SKM-1 treated with dmso at 0.1 percent for 144 hours (cell line): ENCODE data around the gene RASL11A.
"Not testable (repeated sequence)": the region's sequence is repeated elsewhere in the genome, so short reads cannot be mapped to it uniquely, and the experiment has no call there.

Source experiments
- DNase-seq: peaks from one replicate; lab custom pipeline; 2025; ENCODE audit not compliant: unreplicated experiment; lab: John Stamatoyannopoulos, UW

Gene RASL11A

DNA sequence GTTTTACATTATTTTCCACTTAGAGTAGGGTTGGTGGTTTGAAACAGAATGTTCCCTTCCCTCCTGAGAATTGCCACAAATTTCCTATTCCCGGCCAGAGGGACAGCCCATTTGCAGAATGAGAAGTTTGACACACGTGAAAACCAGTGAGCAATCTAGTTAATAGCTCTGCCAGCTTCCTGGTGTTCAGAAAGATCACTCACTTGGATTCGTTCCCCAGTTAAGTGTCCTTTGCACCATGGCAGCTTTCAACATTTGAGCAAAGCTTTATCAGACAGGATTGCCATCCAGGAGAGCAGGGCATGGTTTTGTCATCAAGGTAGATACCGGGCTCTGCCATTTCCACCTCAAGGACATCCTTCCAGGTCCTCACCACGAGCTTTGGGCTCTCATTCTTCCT lies 28.2 kb downstream of the RASL11A start:
- no peak for DNase-seq

DNA sequence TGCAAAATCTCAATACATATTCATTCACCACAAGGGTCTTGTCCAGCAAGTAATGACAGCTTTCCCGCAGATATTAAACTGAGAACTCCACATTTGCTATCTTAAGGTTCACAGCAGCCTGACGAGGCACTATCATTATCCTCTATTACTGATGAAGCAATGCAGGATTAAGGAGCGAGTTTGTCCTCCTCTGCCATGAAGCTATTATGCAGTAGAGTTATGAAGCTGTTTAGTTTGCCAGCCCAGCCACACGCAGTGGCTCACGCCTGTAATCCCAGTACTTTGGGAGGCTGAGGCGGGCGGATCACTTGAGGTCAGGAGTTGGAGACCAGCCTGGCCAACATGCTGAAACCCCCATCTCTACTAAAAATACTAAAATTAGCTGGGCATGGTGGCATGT lies 29.8 kb downstream of the RASL11A start:
- not testable (repeated sequence) for DNase-seq

- DNase-seq: no peak
Measured at GRCh38 chr13:27300941-27301586, 30.4 kb downstream of the RASL11A start.

DNA sequence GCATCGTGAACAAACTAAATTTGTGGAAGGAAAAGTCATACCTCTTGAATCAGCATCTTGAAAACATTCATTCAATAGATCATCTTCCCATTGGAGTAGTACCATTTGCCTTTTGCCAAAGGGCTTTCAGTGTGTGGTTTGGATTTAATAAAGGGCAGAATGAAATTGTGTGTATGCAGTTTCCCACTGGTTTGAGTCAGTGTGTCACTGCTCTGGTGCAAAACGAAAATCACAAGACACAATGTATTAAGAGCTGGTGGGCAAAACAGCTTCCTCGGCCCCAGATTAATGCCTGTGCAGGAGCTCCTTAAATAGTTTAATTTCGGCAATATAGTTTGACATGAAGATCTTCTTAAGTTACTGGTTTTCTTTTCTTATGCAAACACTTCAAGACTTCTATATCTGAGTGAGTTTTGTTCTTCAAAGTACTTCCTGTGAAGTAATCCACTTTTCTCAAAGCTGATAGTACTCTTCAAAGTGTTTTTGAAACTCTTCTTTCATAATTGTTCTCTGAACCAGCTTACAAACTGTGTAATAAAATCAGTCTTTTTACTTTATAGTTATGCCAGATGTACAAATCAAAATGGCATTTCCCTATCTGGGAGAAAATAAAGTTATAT lies 32.1 kb downstream of the RASL11A start:
- DNase-seq: peak; percentile 46

- DNase-seq: no peak
Measured at GRCh38 chr13:27304099-27304498, 33.5 kb downstream of the RASL11A start.

GRCh38 chr13:27304611-27305010 lies 34.0 kb downstream of the RASL11A start:
- no peak for DNase-seq

DNA sequence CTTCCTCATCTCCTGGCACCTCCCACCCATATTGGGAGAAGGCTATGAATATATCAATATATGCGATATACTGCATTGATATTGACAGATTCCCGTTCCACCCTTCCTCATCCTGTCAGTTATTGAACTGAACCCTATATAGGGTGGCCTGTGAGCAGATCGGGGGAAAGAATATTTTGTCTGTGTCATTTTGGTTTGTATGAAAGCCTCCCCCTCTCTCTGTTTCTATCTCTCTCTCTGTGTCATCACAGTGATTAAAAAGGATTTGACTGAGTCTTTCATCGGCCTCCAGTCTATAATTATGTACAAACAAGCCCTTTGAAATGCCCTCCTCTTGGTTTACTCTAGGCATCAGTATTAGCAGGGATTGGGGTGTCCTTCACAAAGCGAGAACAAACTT lies 35.7 kb downstream of the RASL11A start:
- no peak for DNase-seq

- no peak for DNase-seq
Measured at GRCh38 chr13:27308941-27309340, 38.3 kb downstream of the RASL11A start.

- no peak for DNase-seq
Measured at GRCh38 chr13:27309401-27309958, 38.9 kb downstream of the RASL11A start.

- no peak for DNase-seq
Measured at GRCh38 chr13:27309967-27310598, 39.5 kb downstream of the RASL11A start.

- no peak for DNase-seq
Measured at GRCh38 chr13:27310946-27311345, 40.3 kb downstream of the RASL11A start.

GRCh38 chr13:27311518-27312210 lies 41.0 kb downstream of the RASL11A start:
- DNase-seq: no peak

- DNase-seq: no peak
Measured at GRCh38 chr13:27313770-27314169, 43.1 kb downstream of the RASL11A start.

DNA sequence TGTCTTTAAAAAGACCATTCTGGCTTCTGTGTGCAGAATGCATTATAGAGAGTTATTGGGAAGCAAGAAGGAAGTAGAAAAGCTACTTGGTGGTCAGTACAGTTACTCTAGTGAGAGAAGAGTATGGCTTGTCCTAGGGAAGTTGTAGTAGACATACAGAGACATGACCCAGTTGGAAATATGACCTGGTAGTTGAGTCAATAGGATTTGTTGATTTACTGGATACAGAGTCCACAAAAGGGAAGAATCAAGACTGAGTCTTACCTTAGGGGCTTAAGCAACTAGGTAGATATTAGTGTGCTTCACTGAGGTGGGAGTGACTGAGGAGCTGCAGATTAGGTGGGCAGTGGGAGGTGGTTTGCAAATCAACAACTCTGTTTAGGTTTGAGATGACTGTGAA lies 48.8 kb downstream of the RASL11A start:
- no peak for DNase-seq

- DNase-seq: no peak
Measured at GRCh38 chr13:27321468-27322431, 51.1 kb downstream of the RASL11A start.

DNA sequence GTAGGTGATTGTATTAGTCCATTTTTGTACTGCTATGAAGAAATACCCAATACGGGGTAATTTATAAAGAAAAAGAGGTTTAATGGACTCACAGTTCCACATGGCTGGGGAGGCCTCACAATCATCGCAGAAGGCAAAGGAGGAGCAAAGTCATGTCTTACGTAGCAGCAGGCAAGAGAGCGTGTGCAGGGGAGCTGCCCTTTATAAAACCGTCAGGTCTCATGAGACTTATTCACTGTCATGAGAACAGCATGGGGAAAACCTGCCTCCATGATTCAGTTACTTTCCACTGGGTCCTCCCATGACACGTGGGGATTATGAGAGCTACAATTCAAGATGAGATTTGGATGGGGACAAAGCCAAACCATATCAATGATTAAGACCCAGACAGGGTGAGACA lies 51.8 kb downstream of the RASL11A start:
- not testable (repeated sequence) for DNase-seq
